Measurements from ENCODE around the gene CACNA1A.

- no peak for TF ChIP-seq NFE2L2 (IDR thresholded peaks at IDR 0.05; ENCODE audit: low read depth, low read length)
- no peak for TF ChIP-seq CTCF (conservative IDR thresholded peaks at IDR 0.05; ENCODE audit: low read depth, low read length)
- no peak for TF ChIP-seq RCOR1 (IDR thresholded peaks at IDR 0.05; ENCODE audit: insufficient replicate concordance, low read length)
- no peak for TF ChIP-seq USF2 (IDR thresholded peaks at IDR 0.05; ENCODE audit: low read depth, low read length)
- TF ChIP-seq RAD21 (IDR thresholded peaks at IDR 0.05; ENCODE audit: low read length), result no peak
- no peak for TF ChIP-seq ELK1 (IDR thresholded peaks at IDR 0.05; ENCODE audit: borderline replicate concordance, low read depth, low read length)
- no peak for TF ChIP-seq POLR2A (IDR thresholded peaks at IDR 0.05; ENCODE audit: low read depth, low read length)
- no peak for TF ChIP-seq SMC3 (IDR thresholded peaks at IDR 0.05; ENCODE audit: low read depth, low read length)
- TF ChIP-seq MXI1 (IDR thresholded peaks at IDR 0.05; ENCODE audit: borderline replicate concordance, low read depth, low read length), result no peak
- no peak for TF ChIP-seq BHLHE40 (IDR thresholded peaks at IDR 0.05; ENCODE audit: low read depth, low read length)
Measured at GRCh38 chr19:13329766-13330165, 176.5 kb downstream of the CACNA1A start.

Data from IMR-90 (cell line).